Measurements from ENCODE around the gene MADD.

MADD gene

GRCh38 chr11:47251751-47252150, 18.2 kb upstream of the MADD start:
- no peak overlapping the region for H3K27ac ChIP-seq (ENCODE audit: low read length)
- H3K9me3 ChIP-seq (ENCODE audit: insufficient read depth, low read length) = no peaks in the 10 kb centered on the region
- no peak overlapping the region for H3K4me2 ChIP-seq (ENCODE audit: low read length)
- H3K27me3 ChIP-seq (ENCODE audit: low read depth, low read length) = no peaks in the 10 kb centered on the region
- H2AFZ ChIP-seq (ENCODE audit: low read depth, low read length) = no peak overlapping the region
- H3K36me3 ChIP-seq (replicated peaks; ENCODE audit: low read depth, low read length) = no peaks in the 10 kb centered on the region
- TF ChIP-seq EZH2phosphoT487 (IDR thresholded peaks at IDR 0.05; ENCODE audit: low read depth) (no peak), CTCF (IDR thresholded peaks at IDR 0.05; ENCODE audit: low read depth, low read length) (no peak)
- peaks cover 11% of the 10 kb centered on the region for H3K4me1 ChIP-seq (ENCODE audit: low read length)
- no peak overlapping the region for H3K4me3 ChIP-seq (ENCODE audit: low read length)
- H4K20me1 ChIP-seq (ENCODE audit: insufficient read depth, low read length) = no peaks in the 10 kb centered on the region
- no peak overlapping the region for H3K9ac ChIP-seq (ENCODE audit: low read length)
- H3K79me2 ChIP-seq (ENCODE audit: low read length) = peaks cover 25% of the 10 kb centered on the region

GRCh38 chr11:47253660-47254059, 16.3 kb upstream of the MADD start:
- H4K20me1 ChIP-seq (ENCODE audit: insufficient read depth, low read length) = no peaks in the 10 kb centered on the region
- no peaks in the 10 kb centered on the region for H3K9me3 ChIP-seq (ENCODE audit: insufficient read depth, low read length)
- H3K27ac ChIP-seq (ENCODE audit: low read length) = no peak overlapping the region
- H3K27me3 ChIP-seq (ENCODE audit: low read depth, low read length) = no peaks in the 10 kb centered on the region
- H3K36me3 ChIP-seq (replicated peaks; ENCODE audit: low read depth, low read length) = no peaks in the 10 kb centered on the region
- H3K79me2 ChIP-seq (ENCODE audit: low read length) = peaks cover 14% of the 10 kb centered on the region
- TF ChIP-seq CTCF (IDR thresholded peaks at IDR 0.05; ENCODE audit: low read depth, low read length) (no peak), EZH2phosphoT487 (IDR thresholded peaks at IDR 0.05; ENCODE audit: low read depth) (no peak)
- H2AFZ ChIP-seq (ENCODE audit: low read depth, low read length) = no peak overlapping the region
- no peak overlapping the region for H3K4me3 ChIP-seq (ENCODE audit: low read length)
- H3K4me1 ChIP-seq (ENCODE audit: low read length) = peaks cover 5% of the 10 kb centered on the region
- no peak overlapping the region for H3K9ac ChIP-seq (ENCODE audit: low read length)
- H3K4me2 ChIP-seq (ENCODE audit: low read length) = no peak overlapping the region

GRCh38 chr11:47254386-47254785, 15.5 kb upstream of the MADD start:
- Histone ChIP-seq H2AFZ (ENCODE audit: low read depth, low read length) (no peak overlapping the region), H4K20me1 (ENCODE audit: insufficient read depth, low read length) (no peaks in the 10 kb centered on the region), H3K36me3 (replicated peaks; ENCODE audit: low read depth, low read length) (no peaks in the 10 kb centered on the region), H3K9ac (ENCODE audit: low read length) (no peak overlapping the region), H3K27ac (ENCODE audit: low read length) (no peak overlapping the region), H3K27me3 (ENCODE audit: low read depth, low read length) (no peaks in the 10 kb centered on the region), H3K4me3 (ENCODE audit: low read length) (no peak overlapping the region), H3K4me1 (ENCODE audit: low read length) (peaks cover 4% of the 10 kb centered on the region), H3K4me2 (ENCODE audit: low read length) (no peak overlapping the region), H3K79me2 (ENCODE audit: low read length) (peaks cover 8% of the 10 kb centered on the region), H3K9me3 (ENCODE audit: insufficient read depth, low read length) (no peaks in the 10 kb centered on the region)
- no peak for TF ChIP-seq CTCF (IDR thresholded peaks at IDR 0.05; ENCODE audit: low read depth, low read length)
- TF ChIP-seq EZH2phosphoT487 (IDR thresholded peaks at IDR 0.05; ENCODE audit: low read depth) = no peak

- H3K27ac ChIP-seq (ENCODE audit: low read length) = no peak overlapping the region
Measured at GRCh38 chr11:47256374-47256773, 13.6 kb upstream of the MADD start.

More at GRCh38 chr11:47256374-47256773, 13.6 kb upstream of the MADD start:
- Histone ChIP-seq H3K27me3 (ENCODE audit: low read depth, low read length) (no peaks in the 10 kb centered on the region), H3K4me2 (ENCODE audit: low read length) (no peak overlapping the region), H3K9ac (ENCODE audit: low read length) (no peak overlapping the region), H4K20me1 (ENCODE audit: insufficient read depth, low read length) (no peaks in the 10 kb centered on the region), H3K79me2 (ENCODE audit: low read length) (no peaks in the 10 kb centered on the region), H3K9me3 (ENCODE audit: insufficient read depth, low read length) (no peaks in the 10 kb centered on the region), H3K4me3 (ENCODE audit: low read length) (no peak overlapping the region), H2AFZ (ENCODE audit: low read depth, low read length) (no peak overlapping the region), H3K36me3 (replicated peaks; ENCODE audit: low read depth, low read length) (no peaks in the 10 kb centered on the region), H3K4me1 (ENCODE audit: low read length) (no peaks in the 10 kb centered on the region)
- no peak for TF ChIP-seq CTCF (IDR thresholded peaks at IDR 0.05; ENCODE audit: low read depth, low read length)
- TF ChIP-seq EZH2phosphoT487 (IDR thresholded peaks at IDR 0.05; ENCODE audit: low read depth) = no peak

All from OCI-LY3 (cell line).